Cardiac fibroblast (primary cell): ENCODE results near the gene DCDC2.

Experiments used
- DNase-seq, 2 donors: peaks; one replicate each; pipeline versions ENCODE4 v3.0.0 to v3.0.0-alpha.2; 2010; ENCODE audit warnings: low read depth in 2 of 2
- H3K4me3 ChIP-seq, 2 donors: replicated peaks in 1 of 2; 1 replicate in 1 of 2; 2 replicates in 1 of 2; pipeline ENCODE4 v1.5.1; 2011; ENCODE audit warnings: low read depth in 2 of 2, low read length in 2 of 2, mild to moderate bottlenecking in 2 of 2, moderate library complexity in 1 of 2
- TF ChIP-seq, protein P1 (sequence below): IDR thresholded peaks from one replicate; pipeline ENCODE4 v1.5.1; 2011; ENCODE audit warnings: low read depth, mild to moderate bottlenecking, low read length, inconsistent platforms

DCDC2 gene

DNA sequence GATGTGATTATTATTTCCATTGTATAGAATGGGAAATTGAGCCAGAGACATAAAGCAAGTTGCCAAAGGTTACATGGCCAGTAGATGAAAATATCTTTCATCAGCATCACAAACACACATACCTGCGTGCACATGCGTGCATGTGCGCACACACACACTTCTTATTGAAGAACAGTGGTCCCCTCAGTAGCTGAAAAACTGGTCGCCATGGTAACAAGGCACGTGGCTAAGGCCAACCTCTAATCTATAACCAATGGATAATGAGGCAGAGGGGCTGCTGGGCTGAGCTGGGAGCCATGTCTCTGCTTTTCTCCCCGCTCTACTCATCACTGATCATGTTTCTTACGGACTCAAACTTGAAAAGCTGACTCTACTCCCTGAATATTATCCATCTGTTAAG, 171.5 kb downstream of the DCDC2 start:
- no peak overlapping the region for H3K4me3 ChIP-seq
- TF ChIP-seq, protein P1, sequence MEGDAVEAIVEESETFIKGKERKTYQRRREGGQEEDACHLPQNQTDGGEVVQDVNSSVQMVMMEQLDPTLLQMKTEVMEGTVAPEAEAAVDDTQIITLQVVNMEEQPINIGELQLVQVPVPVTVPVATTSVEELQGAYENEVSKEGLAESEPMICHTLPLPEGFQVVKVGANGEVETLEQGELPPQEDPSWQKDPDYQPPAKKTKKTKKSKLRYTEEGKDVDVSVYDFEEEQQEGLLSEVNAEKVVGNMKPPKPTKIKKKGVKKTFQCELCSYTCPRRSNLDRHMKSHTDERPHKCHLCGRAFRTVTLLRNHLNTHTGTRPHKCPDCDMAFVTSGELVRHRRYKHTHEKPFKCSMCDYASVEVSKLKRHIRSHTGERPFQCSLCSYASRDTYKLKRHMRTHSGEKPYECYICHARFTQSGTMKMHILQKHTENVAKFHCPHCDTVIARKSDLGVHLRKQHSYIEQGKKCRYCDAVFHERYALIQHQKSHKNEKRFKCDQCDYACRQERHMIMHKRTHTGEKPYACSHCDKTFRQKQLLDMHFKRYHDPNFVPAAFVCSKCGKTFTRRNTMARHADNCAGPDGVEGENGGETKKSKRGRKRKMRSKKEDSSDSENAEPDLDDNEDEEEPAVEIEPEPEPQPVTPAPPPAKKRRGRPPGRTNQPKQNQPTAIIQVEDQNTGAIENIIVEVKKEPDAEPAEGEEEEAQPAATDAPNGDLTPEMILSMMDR = no peak
- no peak for DNase-seq

DNA sequence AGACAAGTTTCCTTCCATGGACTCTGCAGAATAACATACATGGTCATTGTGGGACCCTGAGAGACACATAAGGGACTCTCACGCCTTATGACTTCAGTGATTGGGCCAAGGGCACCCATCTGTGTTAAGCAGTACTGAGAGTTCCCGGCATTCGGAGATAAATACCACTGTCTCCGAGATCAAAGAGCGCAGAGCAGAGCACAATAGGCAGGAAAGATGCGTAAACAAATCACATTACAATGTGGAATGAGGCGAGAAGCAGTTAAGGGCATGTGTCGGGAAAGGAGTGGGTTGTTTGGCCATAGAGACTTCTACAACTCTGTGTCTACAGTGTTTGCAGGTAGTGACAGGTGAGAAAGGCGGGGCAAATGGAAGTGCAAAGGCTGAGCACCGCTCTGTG, 174.3 kb downstream of the DCDC2 start:
- TF ChIP-seq, protein P1 = no peak
- DNase-seq = no peak

DNA sequence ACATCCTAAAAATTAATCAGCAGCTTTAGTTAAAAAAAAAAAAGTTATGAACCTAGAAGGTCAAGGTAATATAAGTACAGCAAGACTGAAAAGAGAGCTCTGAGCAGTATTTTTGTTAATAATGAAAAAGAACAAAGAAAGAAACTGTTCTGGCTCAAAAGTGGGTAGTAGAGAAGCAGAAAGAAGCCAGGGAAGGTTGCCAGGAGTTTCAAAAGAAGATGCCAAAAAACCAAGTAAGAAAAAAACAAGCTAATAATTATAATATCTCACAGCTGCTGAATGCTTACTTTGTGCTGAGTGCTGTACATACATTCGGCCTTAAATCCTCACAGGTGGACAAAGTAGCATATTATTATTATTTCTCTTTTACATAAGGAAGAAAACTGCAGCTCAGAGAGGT, 200.0 kb downstream of the DCDC2 start:
- DNase-seq = no peak
- no peak overlapping the region for H3K4me3 ChIP-seq
- TF ChIP-seq, protein P1 = no peak

More for the DNA sequence above, 174.3 kb downstream of the DCDC2 start:
- H3K4me3 ChIP-seq = no peak overlapping the region

DNA sequence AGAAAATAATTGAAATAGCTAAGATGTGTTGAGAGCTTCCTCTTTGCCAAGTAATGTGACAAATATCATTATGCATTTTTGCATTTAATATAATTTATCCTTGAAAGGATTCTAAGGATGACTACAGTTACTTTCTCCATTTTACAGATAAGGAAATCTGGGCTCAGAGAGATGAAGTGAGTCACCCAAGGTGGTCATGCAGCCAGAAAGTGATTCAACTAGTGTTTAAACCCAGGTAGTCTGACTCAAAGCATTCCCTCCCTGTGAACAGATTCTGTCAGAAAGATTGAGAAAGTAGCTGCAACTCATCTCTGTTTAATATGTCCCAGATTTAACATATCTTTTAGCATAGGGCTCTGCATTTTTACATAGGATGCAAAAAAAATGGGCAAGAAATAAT, 203.7 kb downstream of the DCDC2 start:
- DNase-seq = no peak
- TF ChIP-seq, protein P1 = no peak
- no peak overlapping the region for H3K4me3 ChIP-seq

DNA sequence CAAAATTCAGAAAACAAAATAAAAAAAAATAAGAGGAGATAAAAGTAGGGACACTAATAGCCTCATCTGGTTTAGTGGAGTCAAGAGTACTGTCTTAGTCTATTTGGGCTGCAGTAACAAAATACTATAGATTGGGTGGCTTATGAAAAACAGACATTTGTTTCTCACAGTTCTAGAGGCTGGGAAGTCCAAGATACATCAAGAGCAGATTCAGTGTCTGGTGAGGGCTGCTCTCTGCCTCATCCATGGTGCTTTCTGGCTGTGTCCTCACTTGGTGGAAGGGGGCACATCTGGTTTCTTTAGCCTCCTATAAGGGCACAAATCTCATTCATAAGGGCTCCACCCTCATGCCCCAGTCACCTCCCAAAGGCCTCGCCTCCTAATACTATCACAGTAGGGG, 205.8 kb downstream of the DCDC2 start:
- TF ChIP-seq, protein P1 = no peak
- H3K4me3 ChIP-seq = no peak overlapping the region
- DNase-seq = no peak

DNA sequence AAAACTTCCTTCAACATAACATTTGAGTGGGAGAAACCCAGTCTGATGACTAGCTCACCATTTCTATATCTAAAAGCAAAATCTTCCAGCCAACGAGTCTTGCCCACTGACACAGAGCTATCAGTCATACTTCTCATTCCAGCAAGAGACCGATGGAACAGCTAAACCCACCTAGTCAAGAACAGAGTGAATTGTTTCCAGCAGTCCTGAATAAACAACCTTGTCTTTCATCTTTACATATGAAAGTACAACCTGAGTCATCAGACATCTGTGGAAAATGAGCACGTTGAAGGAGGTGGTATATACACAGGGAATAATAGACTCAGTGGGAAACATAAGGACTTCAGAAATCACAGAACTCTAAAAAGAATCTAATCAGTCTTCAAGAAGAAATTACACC, 208.0 kb downstream of the DCDC2 start:
- no peak for DNase-seq
- TF ChIP-seq, protein P1 = no peak

DNA sequence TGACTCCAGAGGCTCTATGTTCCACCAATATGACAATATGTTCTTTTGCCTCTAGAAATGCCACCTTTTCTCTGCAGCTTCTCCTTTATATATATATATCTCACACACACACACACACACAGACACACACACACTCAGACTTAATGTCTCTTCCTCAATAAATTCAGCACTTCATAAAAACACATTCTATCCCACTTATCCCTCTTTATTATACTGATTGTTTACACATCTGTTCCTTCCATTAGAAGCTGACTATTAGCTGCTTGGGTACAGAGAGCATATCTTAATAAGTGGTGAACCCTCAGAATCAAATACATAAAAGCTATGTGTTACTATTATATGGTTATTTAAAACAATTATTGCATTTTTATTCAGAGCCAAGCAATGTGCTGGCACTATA, 208.6 kb downstream of the DCDC2 start:
- TF ChIP-seq, protein P1 = no peak
- DNase-seq = no peak
- H3K4me3 ChIP-seq = no peak overlapping the region

More for the DNA sequence above, 208.0 kb downstream of the DCDC2 start:
- no peak overlapping the region for H3K4me3 ChIP-seq
